ENCODE results near the gene FAM221B.

- TF ChIP-seq CTCF (IDR thresholded peaks at IDR 0.05) (no peak), EZH2 (IDR thresholded peaks at IDR 0.05; ENCODE audit: borderline replicate concordance, insufficient read depth, low read depth, low read length, poor library complexity, severe bottlenecking) (no peak)
Measured at GRCh38 chr9:35781066-35781465, 47.5 kb downstream of the FAM221B start.

All from B cell (primary cell).